ENCODE results near the gene ERGIC1. TPM values are rescaled to one million over a fixed set of nuclear protein-coding genes. Genes with fewer than 3 reads are reported as not detected.

The ERGIC1 gene
- total RNA-seq, 1 donor from 2014 or later, result 131 TPM

DNA sequence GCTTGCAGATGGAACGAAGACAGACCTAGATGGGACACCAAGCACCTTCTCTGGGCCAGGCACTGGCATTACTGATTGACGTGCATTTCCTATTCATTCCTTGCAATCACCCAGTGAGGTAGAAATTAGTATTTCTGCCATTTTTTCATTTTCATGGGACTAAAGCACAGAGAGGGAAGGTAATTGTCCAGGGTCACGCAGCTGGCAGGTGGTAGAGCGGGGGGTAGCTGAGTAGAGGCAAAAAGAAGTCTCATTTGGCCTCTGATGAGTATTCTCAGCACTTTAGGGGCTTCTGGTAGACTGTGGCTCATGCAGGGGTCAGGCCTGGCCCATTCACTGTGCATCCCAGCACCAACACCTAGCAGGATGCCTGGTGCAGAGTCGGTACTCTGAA, 43.6 kb upstream of the ERGIC1 start:
- Mint-ChIP-seq H3K27me3 (ENCODE audit: low read depth, unreplicated experiment) (peaks cover under 1% of the 10 kb centered on the region), H3K4me3 (ENCODE audit: unreplicated experiment) (no peak overlapping the region), H3K36me3 (ENCODE audit: low read depth, unreplicated experiment) (no peaks in the 10 kb centered on the region), H3K9me3 (ENCODE audit: unreplicated experiment) (no peaks in the 10 kb centered on the region), H3K4me1 (ENCODE audit: low read depth, unreplicated experiment) (peaks cover 8% of the 10 kb centered on the region), H3K27ac (ENCODE audit: unreplicated experiment) (no peak overlapping the region)
- H3K4me3 ChIP-seq (ENCODE audit: insufficient read depth, low read depth, low read length), result no peak overlapping the region
- peaks cover 27% of the 10 kb centered on the region for H3K4me1 ChIP-seq (ENCODE audit: insufficient read depth, low read length)
- no peak for TF ChIP-seq EZH2 (IDR thresholded peaks at IDR 0.05; ENCODE audit: insufficient read depth, low read length)
- TF ChIP-seq CTCF (IDR thresholded peaks at IDR 0.05; ENCODE audit: insufficient read depth, low read depth, low read length), result no peak
- no peak overlapping the region for H3K9ac ChIP-seq (ENCODE audit: low read length)
- FAIRE-seq (no peak), DNase-seq (ENCODE audit: low read depth) (no peak)
- H2AFZ ChIP-seq (ENCODE audit: low read depth, low read length), result no peak overlapping the region
- H3K9me3 ChIP-seq (ENCODE audit: insufficient read depth, low read depth, low read length), result no peaks in the 10 kb centered on the region
- H3K27ac ChIP-seq (ENCODE audit: low read depth, low read length), result no peak overlapping the region
- no peaks in the 10 kb centered on the region for H3K79me2 ChIP-seq (ENCODE audit: insufficient read depth, low read length)
- no peak overlapping the region for H3K4me2 ChIP-seq (ENCODE audit: low read length)
- H3K36me3 ChIP-seq (ENCODE audit: insufficient read depth, low read length), result no peaks in the 10 kb centered on the region
- H4K20me1 ChIP-seq (ENCODE audit: insufficient read depth, low read length), result no peaks in the 10 kb centered on the region
- H3K27me3 ChIP-seq (ENCODE audit: insufficient read depth, low read length), result no peaks in the 10 kb centered on the region

GRCh38 chr5:172791286-172791685, 42.8 kb upstream of the ERGIC1 start:
- Mint-ChIP-seq H3K36me3 (ENCODE audit: low read depth, unreplicated experiment) (no peaks in the 10 kb centered on the region), H3K9me3 (ENCODE audit: unreplicated experiment) (no peaks in the 10 kb centered on the region), H3K4me3 (ENCODE audit: unreplicated experiment) (no peak overlapping the region), H3K4me1 (ENCODE audit: low read depth, unreplicated experiment) (peaks cover 9% of the 10 kb centered on the region), H3K27ac (ENCODE audit: unreplicated experiment) (no peak overlapping the region), H3K27me3 (ENCODE audit: low read depth, unreplicated experiment) (no peaks in the 10 kb centered on the region)
- no peak for FAIRE-seq
- Histone ChIP-seq H4K20me1 (ENCODE audit: insufficient read depth, low read length) (no peaks in the 10 kb centered on the region), H3K79me2 (ENCODE audit: insufficient read depth, low read length) (no peaks in the 10 kb centered on the region), H3K9ac (ENCODE audit: low read length) (no peak overlapping the region), H3K4me2 (ENCODE audit: low read length) (no peak overlapping the region), H3K4me1 (ENCODE audit: insufficient read depth, low read length) (peaks cover 32% of the 10 kb centered on the region), H3K36me3 (ENCODE audit: insufficient read depth, low read length) (no peaks in the 10 kb centered on the region), H3K27ac (ENCODE audit: low read depth, low read length) (no peak overlapping the region), H3K27me3 (ENCODE audit: insufficient read depth, low read length) (no peaks in the 10 kb centered on the region), H3K4me3 (ENCODE audit: insufficient read depth, low read depth, low read length) (no peak overlapping the region), H2AFZ (ENCODE audit: low read depth, low read length) (no peak overlapping the region), H3K9me3 (ENCODE audit: insufficient read depth, low read depth, low read length) (no peaks in the 10 kb centered on the region)
- DNase-seq (ENCODE audit: low read depth), result no peak
- TF ChIP-seq EZH2 (IDR thresholded peaks at IDR 0.05; ENCODE audit: insufficient read depth, low read length) (no peak), CTCF (IDR thresholded peaks at IDR 0.05; ENCODE audit: insufficient read depth, low read depth, low read length) (no peak)

- Histone ChIP-seq H3K4me1 (ENCODE audit: insufficient read depth, low read length) (peaks cover 32% of the 10 kb centered on the region), H3K4me2 (ENCODE audit: low read length) (no peak overlapping the region), H3K9me3 (ENCODE audit: insufficient read depth, low read depth, low read length) (no peaks in the 10 kb centered on the region), H4K20me1 (ENCODE audit: insufficient read depth, low read length) (no peaks in the 10 kb centered on the region), H3K27ac (ENCODE audit: low read depth, low read length) (no peak overlapping the region), H3K27me3 (ENCODE audit: insufficient read depth, low read length) (no peaks in the 10 kb centered on the region), H2AFZ (ENCODE audit: low read depth, low read length) (no peak overlapping the region), H3K36me3 (ENCODE audit: insufficient read depth, low read length) (no peaks in the 10 kb centered on the region), H3K4me3 (ENCODE audit: insufficient read depth, low read depth, low read length) (no peak overlapping the region), H3K79me2 (ENCODE audit: insufficient read depth, low read length) (no peaks in the 10 kb centered on the region), H3K9ac (ENCODE audit: low read length) (no peak overlapping the region)
- no peaks in the 10 kb centered on the region for H3K27me3 Mint-ChIP-seq (ENCODE audit: low read depth, unreplicated experiment)
- FAIRE-seq (no peak), DNase-seq (ENCODE audit: low read depth) (no peak)
- H3K4me3 Mint-ChIP-seq (ENCODE audit: unreplicated experiment), result no peak overlapping the region
- H3K4me1 Mint-ChIP-seq (ENCODE audit: low read depth, unreplicated experiment), result peaks cover 12% of the 10 kb centered on the region
- no peak for TF ChIP-seq EZH2 (IDR thresholded peaks at IDR 0.05; ENCODE audit: insufficient read depth, low read length)
- TF ChIP-seq CTCF (IDR thresholded peaks at IDR 0.05; ENCODE audit: insufficient read depth, low read depth, low read length), result no peak
- H3K9me3 Mint-ChIP-seq (ENCODE audit: unreplicated experiment), result no peaks in the 10 kb centered on the region
- H3K27ac Mint-ChIP-seq (ENCODE audit: unreplicated experiment), result no peak overlapping the region
- H3K36me3 Mint-ChIP-seq (ENCODE audit: low read depth, unreplicated experiment), result no peaks in the 10 kb centered on the region
Observed at GRCh38 chr5:172791726-172792445, 42.2 kb upstream of the ERGIC1 start.

All from astrocyte (in vitro differentiated cells and primary cell).